ENCODE results near the gene FLVCR1.

The FLVCR1 gene

DNA sequence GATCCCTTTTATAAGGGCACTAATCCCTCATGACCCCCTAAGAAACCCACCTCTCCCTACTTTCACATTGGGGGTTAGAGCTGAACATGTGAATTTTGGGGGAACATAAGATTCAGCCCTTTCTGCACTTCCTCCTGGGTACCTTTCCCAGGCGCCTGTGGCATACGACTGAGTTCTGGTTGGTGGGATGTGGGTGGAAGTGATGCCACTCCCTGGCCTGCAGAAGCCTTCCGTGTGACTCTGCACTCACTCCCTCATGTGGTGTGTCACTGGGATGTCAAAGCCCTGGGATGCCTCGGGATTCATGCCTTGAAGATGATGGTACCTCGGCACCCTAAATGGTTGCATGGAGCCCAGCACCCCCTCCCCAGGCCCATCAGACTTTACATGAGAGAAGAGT is 63.9 kb downstream of the FLVCR1 start:
- H3K4me1 ChIP-seq (ENCODE audit: control insufficient read depth, insufficient read depth, low read depth, low read length): peaks cover 1% of the 10 kb centered on the region
- H3K4me2 ChIP-seq (ENCODE audit: low read length, poor library complexity, severe bottlenecking): no peak overlapping the region
- no peak overlapping the region for H2BK12ac ChIP-seq (ENCODE audit: low read length in 2 of 2)
- H3K9me3 ChIP-seq (ENCODE audit: control insufficient read depth, low read length): no peaks in the 10 kb centered on the region
- H2BK5ac ChIP-seq (ENCODE audit: low read depth, low read length, poor library complexity, severe bottlenecking): no peak overlapping the region
- no peak overlapping the region for H3K14ac ChIP-seq (ENCODE audit: low read length in 2 of 2)
- no peaks in the 10 kb centered on the region for H3K36me3 ChIP-seq (ENCODE audit: control insufficient read depth in 1 of 2, insufficient read depth in 2 of 2, low read depth in 1 of 2, low read length in 2 of 2)
- H4K91ac ChIP-seq (ENCODE audit: low read length): no peak overlapping the region
- H4K8ac ChIP-seq (ENCODE audit: low read length): no peak overlapping the region
- H3K27ac ChIP-seq (ENCODE audit: low read length, poor library complexity, severe bottlenecking): no peak overlapping the region
- H3K4me3 ChIP-seq (ENCODE audit: insufficient read depth in 1 of 2, low read depth in 1 of 2, low read length in 2 of 2): no peak overlapping the region
- H2BK15ac ChIP-seq (ENCODE audit: low read depth, poor library complexity, severe bottlenecking): no peak overlapping the region
- no peak for DNase-seq
- H3K27me3 ChIP-seq (ENCODE audit: control insufficient read depth in 1 of 2, insufficient read depth in 1 of 2, low read length in 2 of 2): peaks cover 0 to 45% of the 10 kb centered on the region in 2 experiments
- no peak overlapping the region for H3K4ac ChIP-seq (ENCODE audit: low read depth in 1 of 2, low read length in 2 of 2)
- no peaks in the 10 kb centered on the region for H3K79me1 ChIP-seq (replicated peaks; ENCODE audit: low read length, poor library complexity, severe bottlenecking)
- 91% methylated on average over 5 of the region's 5 CpGs for WGBS
- no peak overlapping the region for H3K9ac ChIP-seq (ENCODE audit: low read length)
- H2AK5ac ChIP-seq (ENCODE audit: low read length, severe bottlenecking): no peak overlapping the region
- H2AFZ ChIP-seq (ENCODE audit: low read depth, low read length): no peak overlapping the region
- H3K18ac ChIP-seq (ENCODE audit: low read depth in 1 of 2, low read length in 2 of 2): no peak overlapping the region
- H3K23ac ChIP-seq (ENCODE audit: low read length in 2 of 2): no peak overlapping the region
- no peak overlapping the region for H2BK120ac ChIP-seq (ENCODE audit: low read depth, low read length)

DNA sequence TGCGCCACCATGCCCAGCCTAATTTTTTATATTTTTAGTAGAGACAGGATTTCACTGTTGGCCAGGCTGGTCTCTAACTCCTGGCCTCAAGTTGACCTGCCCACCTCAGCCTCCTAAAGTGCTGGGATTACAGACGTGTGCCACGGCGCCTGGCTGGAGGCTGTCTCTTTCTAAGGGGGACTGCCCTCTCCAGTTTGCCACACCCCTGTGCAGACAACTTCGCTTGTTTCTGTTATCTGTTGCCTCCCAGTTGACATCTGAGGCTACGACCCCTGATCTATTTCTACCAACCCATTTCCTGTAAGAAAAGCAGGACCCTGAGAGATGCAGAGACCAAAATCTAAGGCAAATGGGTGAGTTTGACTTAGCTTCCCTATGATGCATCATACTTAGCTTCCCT is 68.3 kb downstream of the FLVCR1 start:
- WGBS: 61% methylated on average over 5 of the region's 6 CpGs
- Histone ChIP-seq H2BK15ac (ENCODE audit: low read depth, poor library complexity, severe bottlenecking) (no peak overlapping the region), H3K4ac (ENCODE audit: low read depth in 1 of 2, low read length in 2 of 2) (no peak overlapping the region), H3K18ac (ENCODE audit: low read depth in 1 of 2, low read length in 2 of 2) (no peak overlapping the region), H4K8ac (ENCODE audit: low read length) (no peak overlapping the region), H2BK120ac (ENCODE audit: low read depth, low read length) (no peak overlapping the region), H2AFZ (ENCODE audit: low read depth, low read length) (no peak overlapping the region), H3K23ac (ENCODE audit: low read length in 2 of 2) (no peak overlapping the region), H3K9me3 (ENCODE audit: control insufficient read depth, low read length) (no peaks in the 10 kb centered on the region), H3K4me3 (ENCODE audit: insufficient read depth in 1 of 2, low read depth in 1 of 2, low read length in 2 of 2) (no peak overlapping the region), H3K27me3 (ENCODE audit: control insufficient read depth in 1 of 2, insufficient read depth in 1 of 2, low read length in 2 of 2) (peaks cover 0 to 21% of the 10 kb centered on the region in 2 experiments), H3K14ac (ENCODE audit: low read length in 2 of 2) (no peak overlapping the region), H4K91ac (ENCODE audit: low read length) (no peak overlapping the region), H2AK5ac (ENCODE audit: low read length, severe bottlenecking) (no peak overlapping the region), H3K79me1 (replicated peaks; ENCODE audit: low read length, poor library complexity, severe bottlenecking) (no peaks in the 10 kb centered on the region), H3K9ac (ENCODE audit: low read length) (no peak overlapping the region), H3K27ac (ENCODE audit: low read length, poor library complexity, severe bottlenecking) (no peak overlapping the region), H3K36me3 (ENCODE audit: control insufficient read depth in 1 of 2, insufficient read depth in 2 of 2, low read depth in 1 of 2, low read length in 2 of 2) (no peaks in the 10 kb centered on the region), H3K4me1 (ENCODE audit: control insufficient read depth, insufficient read depth, low read depth, low read length) (peaks cover 1% of the 10 kb centered on the region), H3K4me2 (ENCODE audit: low read length, poor library complexity, severe bottlenecking) (no peak overlapping the region), H2BK5ac (ENCODE audit: low read depth, low read length, poor library complexity, severe bottlenecking) (no peak overlapping the region), H2BK12ac (ENCODE audit: low read length in 2 of 2) (no peak overlapping the region)
- DNase-seq: no peak

DNA sequence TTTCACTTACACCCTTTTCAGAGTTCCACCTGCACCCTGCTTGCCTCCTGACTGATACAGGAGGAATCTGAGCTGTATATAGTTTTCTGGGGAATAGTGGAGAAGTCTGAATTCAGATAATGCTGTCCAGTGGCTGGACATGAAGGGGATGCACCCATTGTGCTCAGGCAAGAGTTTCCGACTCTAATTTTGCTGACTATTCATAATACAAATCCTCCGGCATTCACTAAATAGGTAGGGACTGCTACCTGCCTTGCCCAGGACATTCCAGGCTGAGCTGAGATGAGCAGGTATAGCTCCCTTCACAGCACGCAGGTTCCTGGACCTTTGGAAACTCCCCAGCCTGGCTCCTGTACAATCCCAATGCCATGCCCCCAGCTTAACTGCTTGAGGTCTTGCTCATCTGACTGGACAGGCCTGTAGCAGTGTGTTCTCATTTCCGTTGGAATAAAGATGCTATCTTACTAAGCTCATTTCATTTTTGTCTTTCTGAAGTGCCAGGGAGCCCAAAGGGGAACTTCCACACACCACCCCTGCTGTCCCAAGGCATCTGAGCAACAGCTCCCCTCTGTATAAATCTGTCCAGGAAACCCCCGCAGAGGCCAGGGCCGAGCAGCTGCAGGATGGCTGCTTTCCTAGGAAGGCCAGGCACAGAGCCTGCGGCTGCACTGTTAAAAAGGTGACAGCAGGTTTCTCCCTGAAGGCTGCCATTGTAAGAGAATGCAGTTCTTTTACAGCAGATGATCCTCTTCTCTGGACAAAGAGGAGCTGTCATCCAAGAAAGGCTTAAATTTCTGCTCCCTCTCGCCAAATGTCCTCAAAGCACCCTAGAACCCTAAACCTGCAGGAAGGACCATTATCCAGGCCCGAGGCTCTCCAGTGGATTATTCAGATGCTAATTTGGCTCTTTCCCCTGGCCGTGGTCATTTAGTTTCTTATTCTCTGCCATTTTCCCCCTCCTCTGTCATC is 70.5 kb downstream of the FLVCR1 start:
- no peak overlapping the region for H3K4me2 ChIP-seq (ENCODE audit: low read length, poor library complexity, severe bottlenecking)
- no peak overlapping the region for H3K4me3 ChIP-seq (ENCODE audit: insufficient read depth in 1 of 2, low read depth in 1 of 2, low read length in 2 of 2)
- H3K14ac ChIP-seq (ENCODE audit: low read length in 2 of 2): no peak overlapping the region
- H4K8ac ChIP-seq (ENCODE audit: low read length): no peak overlapping the region
- no peak overlapping the region for H2BK15ac ChIP-seq (ENCODE audit: low read depth, poor library complexity, severe bottlenecking)
- H2AK5ac ChIP-seq (ENCODE audit: low read length, severe bottlenecking): no peak overlapping the region
- no peaks in the 10 kb centered on the region for H3K36me3 ChIP-seq (ENCODE audit: control insufficient read depth in 1 of 2, insufficient read depth in 2 of 2, low read depth in 1 of 2, low read length in 2 of 2)
- no peak overlapping the region for H2AFZ ChIP-seq (ENCODE audit: low read depth, low read length)
- H3K27ac ChIP-seq (ENCODE audit: low read length, poor library complexity, severe bottlenecking): no peak overlapping the region
- 70% methylated on average over 9 of the region's 10 CpGs for WGBS
- no peak overlapping the region for H2BK120ac ChIP-seq (ENCODE audit: low read depth, low read length)
- H3K23ac ChIP-seq (ENCODE audit: low read length in 2 of 2): no peak overlapping the region
- no peak overlapping the region for H2BK5ac ChIP-seq (ENCODE audit: low read depth, low read length, poor library complexity, severe bottlenecking)
- H3K18ac ChIP-seq (ENCODE audit: low read depth in 1 of 2, low read length in 2 of 2): no peak overlapping the region
- H3K9me3 ChIP-seq (ENCODE audit: control insufficient read depth, low read length): no peaks in the 10 kb centered on the region
- H3K4me1 ChIP-seq (ENCODE audit: control insufficient read depth, insufficient read depth, low read depth, low read length): peaks cover 1% of the 10 kb centered on the region
- peaks cover 0 to 2% of the 10 kb centered on the region in 2 experiments for H3K27me3 ChIP-seq (ENCODE audit: control insufficient read depth in 1 of 2, insufficient read depth in 1 of 2, low read length in 2 of 2)
- H3K79me1 ChIP-seq (replicated peaks; ENCODE audit: low read length, poor library complexity, severe bottlenecking): no peaks in the 10 kb centered on the region
- no peak overlapping the region for H4K91ac ChIP-seq (ENCODE audit: low read length)
- no peak overlapping the region for H2BK12ac ChIP-seq (ENCODE audit: low read length in 2 of 2)
- no peak overlapping the region for H3K9ac ChIP-seq (ENCODE audit: low read length)
- no peak overlapping the region for H3K4ac ChIP-seq (ENCODE audit: low read depth in 1 of 2, low read length in 2 of 2)
- DNase-seq: no peak

DNA sequence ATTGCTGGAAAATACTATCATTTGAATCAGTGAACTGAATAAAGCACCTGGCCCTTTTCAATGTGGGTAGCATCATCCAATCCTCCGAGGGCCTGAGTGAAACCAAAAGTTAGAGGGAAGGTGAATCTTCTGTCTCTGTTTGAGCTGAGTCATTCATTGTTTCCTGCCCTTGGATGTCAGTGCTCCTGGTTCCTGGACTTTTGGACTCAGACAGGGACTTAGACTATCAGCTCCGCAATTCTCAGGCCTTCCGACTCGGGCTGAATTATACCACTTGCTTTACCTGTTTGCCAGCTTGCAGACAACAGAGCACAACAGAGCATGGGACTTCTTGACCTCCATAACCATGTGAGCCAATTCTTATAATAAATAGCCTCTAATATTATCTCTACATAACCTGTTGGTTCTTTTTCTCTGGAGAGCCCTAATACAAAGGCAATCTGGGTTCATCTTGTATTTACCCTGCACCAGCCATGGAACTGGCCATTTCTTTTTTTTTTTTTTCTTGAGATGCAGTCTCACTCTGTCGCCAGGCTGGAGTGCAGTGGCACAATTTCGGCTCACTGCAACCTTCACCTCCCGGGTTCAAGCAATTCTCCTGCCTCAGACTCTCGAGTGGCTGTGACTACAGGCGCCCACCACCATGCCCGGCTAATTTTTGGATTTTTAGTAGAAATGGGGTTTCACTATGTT is 73.1 kb downstream of the FLVCR1 start:
- 87% methylated on average over 10 of the region's 10 CpGs for WGBS
- H2BK15ac ChIP-seq (ENCODE audit: low read depth, poor library complexity, severe bottlenecking): no peak overlapping the region
- H3K79me1 ChIP-seq (replicated peaks; ENCODE audit: low read length, poor library complexity, severe bottlenecking): no peaks in the 10 kb centered on the region
- no peak overlapping the region for H3K14ac ChIP-seq (ENCODE audit: low read length in 2 of 2)
- DNase-seq: no peak
- peaks cover 5 to 15% of the 10 kb centered on the region in 2 experiments for H3K27me3 ChIP-seq (ENCODE audit: control insufficient read depth in 1 of 2, insufficient read depth in 1 of 2, low read length in 2 of 2)
- H3K9me3 ChIP-seq (ENCODE audit: control insufficient read depth, low read length): no peaks in the 10 kb centered on the region
- no peak overlapping the region for H2BK120ac ChIP-seq (ENCODE audit: low read depth, low read length)
- H2BK5ac ChIP-seq (ENCODE audit: low read depth, low read length, poor library complexity, severe bottlenecking): no peak overlapping the region
- no peak overlapping the region for H3K18ac ChIP-seq (ENCODE audit: low read depth in 1 of 2, low read length in 2 of 2)
- H3K4ac ChIP-seq (ENCODE audit: low read depth in 1 of 2, low read length in 2 of 2): no peak overlapping the region
- no peak overlapping the region for H2BK12ac ChIP-seq (ENCODE audit: low read length in 2 of 2)
- no peak overlapping the region for H3K4me2 ChIP-seq (ENCODE audit: low read length, poor library complexity, severe bottlenecking)
- H3K9ac ChIP-seq (ENCODE audit: low read length): no peak overlapping the region
- no peaks in the 10 kb centered on the region for H3K36me3 ChIP-seq (ENCODE audit: control insufficient read depth in 1 of 2, insufficient read depth in 2 of 2, low read depth in 1 of 2, low read length in 2 of 2)
- no peak overlapping the region for H4K8ac ChIP-seq (ENCODE audit: low read length)
- no peak overlapping the region for H3K4me3 ChIP-seq (ENCODE audit: insufficient read depth in 1 of 2, low read depth in 1 of 2, low read length in 2 of 2)
- H4K91ac ChIP-seq (ENCODE audit: low read length): no peak overlapping the region
- H3K4me1 ChIP-seq (ENCODE audit: control insufficient read depth, insufficient read depth, low read depth, low read length): no peaks in the 10 kb centered on the region
- no peak overlapping the region for H3K27ac ChIP-seq (ENCODE audit: low read length, poor library complexity, severe bottlenecking)
- no peak overlapping the region for H2AK5ac ChIP-seq (ENCODE audit: low read length, severe bottlenecking)
- no peak overlapping the region for H3K23ac ChIP-seq (ENCODE audit: low read length in 2 of 2)
- no peak overlapping the region for H2AFZ ChIP-seq (ENCODE audit: low read depth, low read length)

Measured in mesenchymal stem cell (in vitro differentiated cells and primary cell).